SU-DHL-6 (cell line): ENCODE data around the gene PMEPA1.

ENCODE experiments used
- CTCF ChIP-seq: fragments of 200-600 bp; sonication (generic); IDR thresholded peaks from one replicate; pipeline ENCODE4 v1.5.1; 2017; ENCODE audit warnings: antibody characterized with exemption, mild to moderate bottlenecking, low read length, moderate library complexity; ENCODE audit not compliant: insufficient read depth, poor library complexity, severe bottlenecking
- EZH2phosphoT487 ChIP-seq: fragments of 200-600 bp; sonication (generic), shearing (Covaris generic); conservative IDR thresholded peaks from 2 replicates; pipeline ENCODE4 v1.6.1; 2018; ENCODE audit warnings: mild to moderate bottlenecking, antibody characterized with exemption, low read length, moderate library complexity, mixed read lengths

- no peak for TF ChIP-seq CTCF
- TF ChIP-seq EZH2phosphoT487: no peak
Measured at GRCh38 chr20:57757767-57758166, 48.0 kb upstream of the PMEPA1 start.
